ENCODE results near the gene CLDN14. TPM values are rescaled to one million over a fixed set of nuclear protein-coding genes. Genes with fewer than 3 reads are reported as not detected.

Gene CLDN14
- total RNA-seq, 4 donors from 2014 or later: 0.20 TPM; not detected in 3

- H3K36me3 ChIP-seq: no peaks in the 10 kb centered on the region
- in situ Hi-C loops (cut with MboI; ENCODE audit: low sequenced_read_pairs in 4 of 4) (loop anchor here (5.0 to 25.0 kb wide), 3 partner anchors 420 to 433 kb away; no protein-coding TSS in a partner anchor), intact Hi-C loops (cut with DNase I; ENCODE audit: low total_unique reads) (loop anchor here (2.0 to 5.0 kb wide), 3 partner anchors 82 to 422 kb away; no protein-coding TSS in a partner anchor)
- H3K27ac ChIP-seq: no peak overlapping the region
- TF ChIP-seq POLR2A (IDR thresholded peaks at IDR 0.05) (no peak), CTCF (IDR thresholded peaks at IDR 0.05 in 4 of 5, conservative IDR thresholded peaks at IDR 0.05 in 1 of 5) (peak; percentile 78 to 94 (median 89))
- no peak overlapping the region for H3K4me3 ChIP-seq
- ATAC-seq (peak in 1 of 2 donors; percentile 44), DNase-seq (no peak)
- H3K4me1 ChIP-seq: no peaks in the 10 kb centered on the region
- no peaks in the 10 kb centered on the region for H3K27me3 ChIP-seq
- H3K9me3 ChIP-seq: no peaks in the 10 kb centered on the region
Observed at GRCh38 chr21:36504067-36505058, 24.4 kb upstream of the CLDN14 start.

- H3K27me3 ChIP-seq: no peaks in the 10 kb centered on the region
- TF ChIP-seq CTCF (IDR thresholded peaks at IDR 0.05 in 4 of 5, conservative IDR thresholded peaks at IDR 0.05 in 1 of 5) (no peak), POLR2A (IDR thresholded peaks at IDR 0.05) (no peak)
- intact Hi-C loops (cut with DNase I; ENCODE audit: low total_unique reads) (loop anchor here (5.0 kb wide), 2 partner anchors 80 to 85 kb away; no protein-coding TSS in a partner anchor), in situ Hi-C loops (cut with MboI; ENCODE audit: low sequenced_read_pairs in 4 of 4) (loop anchor here (5.0 to 25.0 kb wide), 3 partner anchors 422 to 435 kb away; no protein-coding TSS in a partner anchor)
- no peak overlapping the region for H3K4me3 ChIP-seq
- H3K4me1 ChIP-seq: no peaks in the 10 kb centered on the region
- DNase-seq: no peak
- H3K27ac ChIP-seq: no peak overlapping the region
- H3K36me3 ChIP-seq: no peaks in the 10 kb centered on the region
- no peak for ATAC-seq
- no peaks in the 10 kb centered on the region for H3K9me3 ChIP-seq
Observed at GRCh38 chr21:36502365-36502764, 22.4 kb upstream of the CLDN14 start.

GRCh38 chr21:36501589-36501892 is 21.6 kb upstream of the CLDN14 start:
- H3K27me3 ChIP-seq: no peaks in the 10 kb centered on the region
- no peak for DNase-seq
- H3K27ac ChIP-seq: no peak overlapping the region
- H3K36me3 ChIP-seq: no peaks in the 10 kb centered on the region
- no peaks in the 10 kb centered on the region for H3K4me1 ChIP-seq
- no peak overlapping the region for H3K4me3 ChIP-seq
- no peak for ATAC-seq
- H3K9me3 ChIP-seq: no peaks in the 10 kb centered on the region
- TF ChIP-seq POLR2A (IDR thresholded peaks at IDR 0.05) (no peak), CTCF (IDR thresholded peaks at IDR 0.05 in 4 of 5, conservative IDR thresholded peaks at IDR 0.05 in 1 of 5) (no peak)
- in situ Hi-C loops (cut with MboI; ENCODE audit: low sequenced_read_pairs in 4 of 4) (loop anchor here (5.0 to 25.0 kb wide), 3 partner anchors 423 to 436 kb away; no protein-coding TSS in a partner anchor), intact Hi-C loops (cut with DNase I; ENCODE audit: low total_unique reads) (loop anchor here (5.0 kb wide), 2 partner anchors 79 to 86 kb away; no protein-coding TSS in a partner anchor)

GRCh38 chr21:36499578-36500471 is 19.9 kb upstream of the CLDN14 start:
- Histone ChIP-seq H3K9me3 (no peaks in the 10 kb centered on the region), H3K27ac (no peak overlapping the region), H3K36me3 (no peaks in the 10 kb centered on the region), H3K4me1 (no peaks in the 10 kb centered on the region), H3K4me3 (no peak overlapping the region), H3K27me3 (no peaks in the 10 kb centered on the region)
- TF ChIP-seq CTCF (IDR thresholded peaks at IDR 0.05 in 4 of 5, conservative IDR thresholded peaks at IDR 0.05 in 1 of 5) (no peak), POLR2A (IDR thresholded peaks at IDR 0.05) (no peak)
- in situ Hi-C loops (cut with MboI; ENCODE audit: low sequenced_read_pairs in 4 of 4): loop anchor here (5.0 to 25.0 kb wide), 3 partner anchors 425 to 437 kb away; no protein-coding TSS in a partner anchor
- peak; percentile 36 to 51 for ATAC-seq
- intact Hi-C loops (cut with DNase I; ENCODE audit: low total_unique reads): loop anchor here (5.0 kb wide), 2 partner anchors 78 to 87 kb away; no protein-coding TSS in a partner anchor
- peak in 1 of 2 donors; percentile 39 for DNase-seq

Data from gastrocnemius medialis (tissue), 4 donors.